AG10803 (cell line): ENCODE data around the gene TMEM52.

Source experiments
- DNase-seq: peaks from one replicate; pipeline ENCODE4 v3.0.0; 2010; ENCODE audit warnings: low read depth
- H3K4me3 ChIP-seq: 2 replicates; pipeline ENCODE4 v1.5.1; 2011; ENCODE audit warnings: mild to moderate bottlenecking, low read length, control low read depth
- TF ChIP-seq, protein P1 (sequence below): conservative IDR thresholded peaks from 2 replicates; pipeline ENCODE4 v1.5.1; 2011; ENCODE audit warnings: mild to moderate bottlenecking, low read length, control low read depth, inconsistent platforms

Gene TMEM52

DNA sequence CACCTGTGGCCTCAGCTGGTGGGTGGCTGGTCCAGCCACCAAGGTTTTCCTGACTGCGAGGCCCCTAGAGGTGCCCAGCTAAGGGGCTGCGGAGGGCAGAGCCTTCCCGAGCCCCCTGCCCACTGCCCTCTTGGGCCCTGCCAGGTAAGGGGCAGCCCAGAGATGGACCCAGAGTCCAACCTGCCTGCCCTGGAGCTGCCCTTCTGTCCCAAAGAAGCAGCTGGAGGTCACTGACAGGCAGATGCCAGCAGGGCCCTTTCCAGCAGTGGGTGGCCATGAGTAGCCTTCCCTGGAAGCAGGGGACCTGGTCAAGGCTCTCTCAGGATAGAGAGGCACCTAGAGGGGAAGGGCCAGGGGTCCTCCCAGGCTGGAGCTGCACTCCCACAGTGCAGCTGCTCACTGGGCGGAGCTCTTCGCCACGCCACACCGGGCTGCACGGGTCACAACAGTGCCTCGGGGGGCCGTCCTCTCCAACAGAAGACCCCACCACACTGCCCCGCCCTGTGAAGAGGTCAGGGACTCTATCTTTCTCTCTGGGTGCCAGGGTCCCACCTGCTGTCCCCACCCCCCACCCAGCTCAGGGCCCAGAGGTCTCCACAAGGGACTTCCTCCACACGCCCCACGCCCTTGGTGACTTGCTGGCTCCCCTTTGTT lies 17.3 kb downstream of the TMEM52 start:
- H3K4me3 ChIP-seq, result no peak overlapping the region
- DNase-seq, result no peak
- TF ChIP-seq, protein P1, sequence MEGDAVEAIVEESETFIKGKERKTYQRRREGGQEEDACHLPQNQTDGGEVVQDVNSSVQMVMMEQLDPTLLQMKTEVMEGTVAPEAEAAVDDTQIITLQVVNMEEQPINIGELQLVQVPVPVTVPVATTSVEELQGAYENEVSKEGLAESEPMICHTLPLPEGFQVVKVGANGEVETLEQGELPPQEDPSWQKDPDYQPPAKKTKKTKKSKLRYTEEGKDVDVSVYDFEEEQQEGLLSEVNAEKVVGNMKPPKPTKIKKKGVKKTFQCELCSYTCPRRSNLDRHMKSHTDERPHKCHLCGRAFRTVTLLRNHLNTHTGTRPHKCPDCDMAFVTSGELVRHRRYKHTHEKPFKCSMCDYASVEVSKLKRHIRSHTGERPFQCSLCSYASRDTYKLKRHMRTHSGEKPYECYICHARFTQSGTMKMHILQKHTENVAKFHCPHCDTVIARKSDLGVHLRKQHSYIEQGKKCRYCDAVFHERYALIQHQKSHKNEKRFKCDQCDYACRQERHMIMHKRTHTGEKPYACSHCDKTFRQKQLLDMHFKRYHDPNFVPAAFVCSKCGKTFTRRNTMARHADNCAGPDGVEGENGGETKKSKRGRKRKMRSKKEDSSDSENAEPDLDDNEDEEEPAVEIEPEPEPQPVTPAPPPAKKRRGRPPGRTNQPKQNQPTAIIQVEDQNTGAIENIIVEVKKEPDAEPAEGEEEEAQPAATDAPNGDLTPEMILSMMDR, result no peak

GRCh38 chr1:1900883-1901640 lies 18.0 kb downstream of the TMEM52 start:
- DNase-seq, result no peak
- no peak overlapping the region for H3K4me3 ChIP-seq
- TF ChIP-seq, protein P1, result no peak

DNA sequence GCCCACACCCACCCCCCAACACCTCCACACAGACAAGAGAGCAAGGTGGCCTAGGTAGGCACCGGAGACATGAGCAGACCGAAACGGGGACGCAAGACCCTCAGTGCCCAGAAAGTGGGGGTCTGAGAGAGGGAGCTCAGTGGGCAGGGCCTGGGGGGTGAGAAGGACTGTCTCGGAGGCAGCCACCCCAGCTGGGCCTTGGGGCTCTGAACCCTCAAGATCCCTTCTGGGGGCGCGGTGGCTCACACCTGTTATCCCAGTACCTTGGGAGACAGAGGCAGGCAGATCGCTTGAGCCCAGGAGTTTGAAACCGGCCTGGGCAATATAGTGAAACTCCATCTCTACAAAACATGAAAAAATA lies 19.1 kb downstream of the TMEM52 start:
- TF ChIP-seq, protein P1, result no peak
- DNase-seq, result no peak
- no peak overlapping the region for H3K4me3 ChIP-seq

GRCh38 chr1:1899266-1899966 lies 19.7 kb downstream of the TMEM52 start:
- no peak overlapping the region for H3K4me3 ChIP-seq
- no peak for DNase-seq
- TF ChIP-seq, protein P1, result no peak

DNA sequence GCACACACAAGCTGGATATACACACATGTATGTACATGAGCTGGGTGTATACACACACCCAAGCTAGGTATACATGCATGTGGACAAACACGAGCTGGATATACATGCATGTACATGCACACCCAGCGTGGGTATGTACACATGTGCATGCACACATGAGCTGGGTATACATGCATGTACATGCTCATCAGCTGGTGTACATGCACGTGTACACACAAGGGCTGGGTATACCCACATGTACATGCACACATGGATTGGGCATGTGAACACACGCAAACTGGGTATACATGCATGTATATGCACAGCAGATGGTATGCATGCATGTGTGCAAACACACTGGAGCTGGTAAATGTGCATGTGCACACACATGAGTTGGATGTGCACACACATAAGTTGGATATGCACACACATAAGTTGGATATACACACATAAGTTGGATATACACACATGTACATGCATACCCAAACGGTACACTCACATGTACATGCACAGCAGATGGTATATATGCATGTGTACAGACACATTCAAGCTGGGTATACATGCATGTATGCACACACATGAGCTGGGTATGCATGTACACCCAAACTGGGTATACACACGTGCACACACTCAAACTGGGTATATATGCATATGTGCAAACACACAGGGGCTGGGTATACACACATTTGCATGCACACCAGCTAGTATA lies 20.7 kb downstream of the TMEM52 start:
- TF ChIP-seq, protein P1, result no peak
- no peak for DNase-seq
- H3K4me3 ChIP-seq, result no peak overlapping the region

- H3K4me3 ChIP-seq, result no peak overlapping the region
- DNase-seq, result no peak
- TF ChIP-seq, protein P1, result no peak
Observed at GRCh38 chr1:1895456-1896336, 23.4 kb downstream of the TMEM52 start.
